K562 (cell line): ENCODE measurements around the gene SLC5A6. TPM values are rescaled to one million over a fixed set of nuclear protein-coding genes. Genes with fewer than 3 reads are reported as not detected.

Experiments used
- ARID1B ChIP-seq: fragments of 450-650 bp; IDR thresholded peaks from 2 replicates; pipeline ENCODE4 v1.6.1; 2016; ENCODE audit warnings: antibody characterized with exemption, mild to moderate bottlenecking, inconsistent platforms
- CC2D1A ChIP-seq: fragments of 450-650 bp; IDR thresholded peaks from 2 replicates; pipeline ENCODE4 v1.6.1; 2017; ENCODE audit warnings: mild to moderate bottlenecking
- CCNT2 ChIP-seq: IDR thresholded peaks from 2 replicates; pipeline ENCODE4 v1.6.1; 2011; ENCODE audit warnings: borderline replicate concordance, low read depth, mild to moderate bottlenecking, moderate library complexity, mixed read lengths, low read length; ENCODE audit not compliant: insufficient read length; ENCODE audit errors: extremely low read depth
- EP300 ChIP-seq: IDR thresholded peaks from 2 replicates; pipeline ENCODE4 v1.6.1; 2012; ENCODE audit warnings: low read length, improper control_type of control experiment
- HDAC1 ChIP-seq, 2 experiments: fragments of 450-650 bp; IDR thresholded peaks; 2 replicates each; pipeline ENCODE4 v1.6.1; 2016 to 2017; ENCODE audit warnings: inconsistent platforms in 1 of 2, mild to moderate bottlenecking in 1 of 2, moderate library complexity in 1 of 2
- LCOR ChIP-seq: sonication (generic); formaldehyde crosslinking; IDR thresholded peaks from 2 replicates; pipeline ENCODE4 v1.8.0; 2022; ENCODE audit warnings: mild to moderate bottlenecking, missing genetic modification reagents
- MBD2 ChIP-seq: sonication (generic); IDR thresholded peaks from 2 replicates; pipeline ENCODE4 v1.6.1; 2016; ENCODE audit warnings: low read depth, borderline replicate concordance
- PRDM10 ChIP-seq: fragments of 450-650 bp; IDR thresholded peaks from 2 replicates; pipeline ENCODE4 v1.6.1; 2018; ENCODE audit not compliant: partially characterized antibody
- SRSF7 ChIP-seq: fragments of 200-400 bp; formaldehyde crosslinking; optimal IDR thresholded peaks from 2 replicates; pipeline ENCODE3; 2017; ENCODE audit warnings: mild to moderate bottlenecking, low read depth, low read length
- TAF15 ChIP-seq: fragments of 200-400 bp; formaldehyde crosslinking; IDR thresholded peaks from 2 replicates; pipeline ENCODE4 v1.6.1; 2017; ENCODE audit warnings: mild to moderate bottlenecking, low read depth, low read length, moderate library complexity
- TBL1XR1 ChIP-seq, 2 experiments: IDR thresholded peaks; 2 replicates each; pipeline ENCODE4 v1.6.1; 2012; ENCODE audit warnings: improper control_type of control experiment in 2 of 2, low read length in 2 of 2, mild to moderate bottlenecking in 1 of 2
- TEAD4 ChIP-seq, 2 experiments: sonication (generic) in 1 of 2; formaldehyde crosslinking in 1 of 2; IDR thresholded peaks; 2 replicates each; pipeline versions ENCODE4 v1.6.1 to v1.8.0; 2012 to 2022; ENCODE audit warnings: borderline replicate concordance in 1 of 2, inconsistent platforms in 1 of 2, low read length in 1 of 2, mild to moderate bottlenecking in 1 of 2, missing genetic modification reagents in 1 of 2
- ZNF175 ChIP-seq: fragments of 200-800 bp; sonication (Bioruptor generic); IDR thresholded peaks from 2 replicates; pipeline ENCODE4 v1.6.1; 2016; ENCODE audit warnings: low read depth, mild to moderate bottlenecking, missing genetic modification characterization, missing compliant biosample characterization
- ZNF318 ChIP-seq, 2 experiments: fragments of 450-650 bp; IDR thresholded peaks; 2 replicates each; pipeline ENCODE4 v1.6.1; 2016; ENCODE audit warnings: mild to moderate bottlenecking in 2 of 2, borderline replicate concordance in 1 of 2, low read depth in 1 of 2, moderate library complexity in 1 of 2
- ZSCAN29 ChIP-seq: fragments of 450-650 bp; IDR thresholded peaks from 2 replicates; pipeline ENCODE4 v1.6.1; 2017
- polyA plus RNA-seq, 8 experiments: library from polyadenylated mRNA; depleted of rRNA in 4 of 8; stranded (reverse) in 5 of 8; unstranded in 3 of 8; fragments of >200 nt; fragmentation: Nextera tagmentation in 2 of 8; fragmentation: Illumina TruSeq in 1 of 8; extraction: Ambion mirVana in 2 of 8; extraction: Trizol in 1 of 8; gene quantifications; 2 replicates each; pipeline versions ENCODE4 v1.2.1 to v1.2.3, GENCODE V29; 2011 to 2014; ENCODE audit warnings: inconsistent platforms in 1 of 8, missing spikeins in 1 of 8
- total RNA-seq, 7 experiments: library from RNA; depleted of rRNA in 6 of 7; stranded (reverse); fragments of >200 nt in 6 of 7; fragmentation: Illumina TruSeq in 2 of 7; extraction: Trizol in 2 of 7; gene quantifications; 2 replicates each; pipeline versions ENCODE4 v1.2.1 to v1.2.3, GENCODE V29; 2011 to 2021; ENCODE audit warnings: low replicate concordance in 1 of 7

SLC5A6 gene
- total and polyA plus RNA-seq, 9 of the 15 experiments (the other 6 are each of a cell fraction or from before 2014, with no cell fraction given), result 32.6 to 137 (median 107) TPM

GRCh38 chr2:27255187-27255586 is 43.1 kb upstream of the SLC5A6 start (continued):
- TF ChIP-seq ZNF175 (CRISPR knock-in tag) (no peak), HDAC1 (IDR thresholded peaks at IDR 0.05) (peak in 1 of 2 experiments; percentile 50; a peak in 1 of 4 replicates), CC2D1A (no peak), SRSF7 (no peak), LCOR (CRISPR knock-in tag) (0 out of 2 replicates have a peak, but pooled peaks have one; percentile 36), TEAD4 (IDR thresholded peaks at IDR 0.05; ENCODE audit: low read length) (peak; percentile 68; the same call in 1 of the 2 replicates), TEAD4 (CRISPR knock-in tag; IDR thresholded peaks at IDR 0.05; ENCODE audit: borderline replicate concordance) (no peak), ZNF318 (IDR thresholded peaks at IDR 0.05; ENCODE audit: borderline replicate concordance in 1 of 2, low read depth in 1 of 2) (no peak), CCNT2 (peak; percentile 56), PRDM10 (peak; percentile 87), EP300 (peak; percentile 67), ZSCAN29 (no peak), ARID1B (peak; percentile 92), TBL1XR1 (IDR thresholded peaks at IDR 0.05; ENCODE audit: low read length in 2 of 2) (no peak), TAF15 (no peak), MBD2 (no peak; the same call in 1 of the 2 replicates)
